HepG2 (cell line): ENCODE measurements around the gene ACRBP. TPM values are rescaled to one million over a fixed set of nuclear protein-coding genes. Genes with fewer than 3 reads are reported as not detected.

Experiments
- ARID4A ChIP-seq: sonication (generic); formaldehyde crosslinking; IDR thresholded peaks from 2 replicates; pipeline ENCODE4 v1.5.0; 2020; ENCODE audit warnings: mild to moderate bottlenecking, missing genetic modification reagents, borderline replicate concordance
- CBFB ChIP-seq: sonication (generic); formaldehyde crosslinking; IDR thresholded peaks from 2 replicates; pipeline ENCODE4 v1.4.0; 2020; ENCODE audit warnings: missing genetic modification reagents
- ERF ChIP-seq: IDR thresholded peaks from 2 replicates; pipeline ENCODE4 v1.6.1; 2018; ENCODE audit warnings: missing biosample characterization, missing genetic modification reagents
- GABPB1 ChIP-seq: IDR thresholded peaks from 2 replicates; pipeline ENCODE4 v1.6.1; 2016; ENCODE audit warnings: mild to moderate bottlenecking, missing genetic modification reagents, moderate library complexity, missing compliant biosample characterization
- HDAC2 ChIP-seq: sonication (generic); formaldehyde crosslinking; IDR thresholded peaks from 2 replicates; pipeline ENCODE4 v1.4.0; 2020; ENCODE audit warnings: missing genetic modification reagents
- KLF6 ChIP-seq: IDR thresholded peaks from 2 replicates; pipeline ENCODE4 v1.8.0; 2016; ENCODE audit warnings: missing biosample characterization, missing genetic modification reagents
- MAFF ChIP-seq: IDR thresholded peaks from 2 replicates; pipeline ENCODE4 v1.6.1; 2011; ENCODE audit warnings: low read depth, low read length, improper control_type of control experiment
- MEF2D ChIP-seq: sonication (generic); formaldehyde crosslinking; IDR thresholded peaks from 2 replicates; pipeline ENCODE4 v1.5.1; 2020; ENCODE audit warnings: mild to moderate bottlenecking, missing genetic modification reagents
- MEIS2 ChIP-seq: sonication (generic); formaldehyde crosslinking; IDR thresholded peaks from 2 replicates; pipeline ENCODE4 v1.9.0; 2021; ENCODE audit warnings: mild to moderate bottlenecking, missing genetic modification reagents
- PHF5A ChIP-seq: IDR thresholded peaks from one replicate; pipeline ENCODE4 v1.6.1; 2018; ENCODE audit warnings: low read depth, missing genetic modification reagents; ENCODE audit not compliant: unreplicated experiment
- SMAD3 ChIP-seq: sonication (generic); formaldehyde crosslinking; IDR thresholded peaks from 2 replicates; pipeline ENCODE4 v1.4.0; 2020; ENCODE audit warnings: missing genetic modification reagents
- SMARCC2 ChIP-seq: fragments of 450-650 bp; IDR thresholded peaks from 2 replicates; pipeline ENCODE4 v1.6.1; 2017; ENCODE audit warnings: antibody characterized with exemption, mild to moderate bottlenecking
- YEATS4 ChIP-seq: sonication (generic); formaldehyde crosslinking; IDR thresholded peaks from 2 replicates; pipeline ENCODE4 v1.4.0; 2020; ENCODE audit warnings: missing genetic modification reagents, borderline replicate concordance
- ZBTB20 ChIP-seq: sonication (generic); formaldehyde crosslinking; IDR thresholded peaks from 2 replicates; pipeline ENCODE4 v1.8.1; 2023; ENCODE audit warnings: missing genetic modification reagents, low read depth, mild to moderate bottlenecking, borderline replicate concordance
- ZNF138 ChIP-seq: sonication (generic); formaldehyde crosslinking; IDR thresholded peaks from 2 replicates; pipeline ENCODE4 v1.5.0; 2020; ENCODE audit warnings: mild to moderate bottlenecking, low read depth, missing genetic modification reagents
- ZNF253 ChIP-seq: sonication (generic); formaldehyde crosslinking; IDR thresholded peaks from 2 replicates; pipeline ENCODE4 v1.8.0; 2022; ENCODE audit warnings: mild to moderate bottlenecking, missing genetic modification reagents, borderline replicate concordance
- ZNF746 ChIP-seq: sonication (generic); formaldehyde crosslinking; IDR thresholded peaks from 2 replicates; pipeline ENCODE4 v1.8.0; 2022; ENCODE audit warnings: mild to moderate bottlenecking, missing genetic modification reagents
- ZNF841 ChIP-seq: sonication (generic); formaldehyde crosslinking; IDR thresholded peaks from 2 replicates; pipeline ENCODE4 v1.8.1; 2023; ENCODE audit warnings: missing genetic modification reagents, borderline replicate concordance
- polyA plus RNA-seq, 8 experiments: library from polyadenylated mRNA; depleted of rRNA in 3 of 8; stranded (reverse) in 7 of 8; unstranded in 1 of 8; fragments of >200 nt; fragmentation: Illumina TruSeq in 4 of 8; extraction: Trizol in 4 of 8; gene quantifications; 2 replicates each; pipeline versions ENCODE4 v1.2.1 to v1.2.3, GENCODE V29; 2011 to 2016; ENCODE audit warnings: low read depth in 4 of 8, missing spikeins in 1 of 8, mixed read lengths in 1 of 8; ENCODE audit not compliant: insufficient read depth in 1 of 8
- total RNA-seq, 5 experiments: library from RNA; depleted of rRNA; stranded (reverse); fragments of >200 nt; fragmentation: Illumina TruSeq; extraction: Trizol; gene quantifications; 2 replicates each; pipeline ENCODE4 v1.2.3, GENCODE V29; 2016; ENCODE audit warnings: low read depth in 1 of 5
- TF ChIP-seq, protein P1 (sequence below), 2 experiments: IDR thresholded peaks; 2 replicates each; pipeline ENCODE4 v1.6.1; 2011 to 2012; ENCODE audit warnings: low read length in 2 of 2, borderline replicate concordance in 1 of 2, low read depth in 1 of 2, mild to moderate bottlenecking in 1 of 2, moderate library complexity in 1 of 2
- TF ChIP-seq, protein P2 (sequence below): IDR thresholded peaks from 2 replicates; pipeline ENCODE4 v1.6.1; 2016; ENCODE audit warnings: mild to moderate bottlenecking

The ACRBP gene
- total and polyA plus RNA-seq, 2 of the 13 experiments (the other 11 are each of a cell fraction or from before 2014, with no cell fraction given), result 0.46 TPM; not detected in 1

DNA sequence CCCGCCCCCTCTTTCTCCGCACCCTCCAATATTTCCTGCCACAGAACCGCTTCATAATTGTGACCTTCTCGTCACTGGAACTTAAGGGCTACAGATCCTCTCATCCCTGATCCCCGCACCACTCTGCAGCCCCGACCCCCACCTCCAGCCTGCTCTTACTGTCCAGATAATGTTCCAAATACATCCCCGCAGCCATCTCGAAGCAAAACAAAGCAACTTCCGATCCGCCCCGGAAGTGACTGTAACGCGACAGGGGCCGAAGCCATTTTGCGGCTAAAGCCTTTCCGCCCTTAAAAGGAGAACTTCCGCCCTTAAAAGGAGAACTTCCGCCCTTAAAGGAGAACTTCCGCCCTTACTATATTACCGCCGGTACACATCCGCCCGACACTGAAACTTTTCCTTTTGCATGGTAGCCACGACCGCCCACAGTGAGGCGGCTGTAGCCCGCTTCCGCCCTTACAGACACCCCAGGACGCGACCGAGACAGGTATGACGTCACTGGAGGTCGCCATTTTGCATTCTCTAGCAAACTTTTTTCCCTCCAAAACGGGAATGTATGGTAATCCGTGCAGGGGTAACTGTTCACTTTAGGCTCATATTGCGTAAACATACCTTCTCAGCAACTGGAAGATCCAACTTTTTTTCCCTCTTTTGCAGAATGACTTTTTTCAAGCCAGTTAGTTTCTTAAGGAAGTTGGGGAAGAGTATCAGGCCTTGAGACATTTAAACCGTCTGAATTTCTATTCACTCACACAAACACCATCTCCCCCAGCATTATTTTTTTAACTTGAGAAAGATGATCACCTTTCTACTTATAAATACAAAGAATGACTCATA lies 15.9 kb upstream of the ACRBP start, which contains the start of gene ING4 (continued):
- peak; percentile 98 for TF ChIP-seq GABPB1
- TF ChIP-seq, protein P1, sequence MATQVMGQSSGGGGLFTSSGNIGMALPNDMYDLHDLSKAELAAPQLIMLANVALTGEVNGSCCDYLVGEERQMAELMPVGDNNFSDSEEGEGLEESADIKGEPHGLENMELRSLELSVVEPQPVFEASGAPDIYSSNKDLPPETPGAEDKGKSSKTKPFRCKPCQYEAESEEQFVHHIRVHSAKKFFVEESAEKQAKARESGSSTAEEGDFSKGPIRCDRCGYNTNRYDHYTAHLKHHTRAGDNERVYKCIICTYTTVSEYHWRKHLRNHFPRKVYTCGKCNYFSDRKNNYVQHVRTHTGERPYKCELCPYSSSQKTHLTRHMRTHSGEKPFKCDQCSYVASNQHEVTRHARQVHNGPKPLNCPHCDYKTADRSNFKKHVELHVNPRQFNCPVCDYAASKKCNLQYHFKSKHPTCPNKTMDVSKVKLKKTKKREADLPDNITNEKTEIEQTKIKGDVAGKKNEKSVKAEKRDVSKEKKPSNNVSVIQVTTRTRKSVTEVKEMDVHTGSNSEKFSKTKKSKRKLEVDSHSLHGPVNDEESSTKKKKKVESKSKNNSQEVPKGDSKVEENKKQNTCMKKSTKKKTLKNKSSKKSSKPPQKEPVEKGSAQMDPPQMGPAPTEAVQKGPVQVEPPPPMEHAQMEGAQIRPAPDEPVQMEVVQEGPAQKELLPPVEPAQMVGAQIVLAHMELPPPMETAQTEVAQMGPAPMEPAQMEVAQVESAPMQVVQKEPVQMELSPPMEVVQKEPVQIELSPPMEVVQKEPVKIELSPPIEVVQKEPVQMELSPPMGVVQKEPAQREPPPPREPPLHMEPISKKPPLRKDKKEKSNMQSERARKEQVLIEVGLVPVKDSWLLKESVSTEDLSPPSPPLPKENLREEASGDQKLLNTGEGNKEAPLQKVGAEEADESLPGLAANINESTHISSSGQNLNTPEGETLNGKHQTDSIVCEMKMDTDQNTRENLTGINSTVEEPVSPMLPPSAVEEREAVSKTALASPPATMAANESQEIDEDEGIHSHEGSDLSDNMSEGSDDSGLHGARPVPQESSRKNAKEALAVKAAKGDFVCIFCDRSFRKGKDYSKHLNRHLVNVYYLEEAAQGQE (IDR thresholded peaks at IDR 0.05; ENCODE audit: borderline replicate concordance in 1 of 2, low read depth in 1 of 2, low read length in 2 of 2), result no peak
- TF ChIP-seq KLF6, result no peak
- peak; percentile 51; the same call in 1 of the 2 replicates for TF ChIP-seq ZNF746 (CRISPR knock-in tag)
- no peak for TF ChIP-seq PHF5A (CRISPR knock-in tag)
- TF ChIP-seq SMARCC2, result 0 out of 2 replicates have a peak, but pooled peaks have one; percentile 16
- 0 out of 2 replicates have a peak, but pooled peaks have one; percentile 77 for TF ChIP-seq SMAD3
- TF ChIP-seq HDAC2, result peak; percentile 69
- no peak for TF ChIP-seq ZNF841 (CRISPR knock-in tag)
- TF ChIP-seq MAFF, result 0 out of 2 replicates have a peak, but pooled peaks have one; percentile 24
- no peak for TF ChIP-seq ZBTB20 (CRISPR knock-in tag)
- peak; percentile 60; the same call in 1 of the 2 replicates for TF ChIP-seq MEF2D (CRISPR knock-in tag)
- peak; percentile 64; the same call in 1 of the 2 replicates for TF ChIP-seq CBFB (CRISPR knock-in tag)
- peak; percentile 96 for TF ChIP-seq ARID4A (CRISPR knock-in tag)
- TF ChIP-seq ERF (CRISPR knock-in tag), result no peak; the same call in none of the 2 replicates
- TF ChIP-seq MEIS2, result no peak
- no peak for TF ChIP-seq ZNF253
- TF ChIP-seq ZNF138, result no peak
- no peak; the same call in 1 of the 2 replicates for TF ChIP-seq YEATS4 (CRISPR knock-in tag)
- TF ChIP-seq, protein P2, sequence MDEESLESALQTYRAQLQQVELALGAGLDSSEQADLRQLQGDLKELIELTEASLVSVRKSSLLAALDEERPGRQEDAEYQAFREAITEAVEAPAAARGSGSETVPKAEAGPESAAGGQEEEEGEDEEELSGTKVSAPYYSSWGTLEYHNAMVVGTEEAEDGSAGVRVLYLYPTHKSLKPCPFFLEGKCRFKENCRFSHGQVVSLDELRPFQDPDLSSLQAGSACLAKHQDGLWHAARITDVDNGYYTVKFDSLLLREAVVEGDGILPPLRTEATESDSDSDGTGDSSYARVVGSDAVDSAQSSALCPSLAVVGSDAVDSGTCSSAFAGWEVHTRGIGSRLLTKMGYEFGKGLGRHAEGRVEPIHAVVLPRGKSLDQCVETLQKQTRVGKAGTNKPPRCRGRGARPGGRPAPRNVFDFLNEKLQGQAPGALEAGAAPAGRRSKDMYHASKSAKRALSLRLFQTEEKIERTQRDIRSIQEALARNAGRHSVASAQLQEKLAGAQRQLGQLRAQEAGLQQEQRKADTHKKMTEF (CRISPR knock-in tag), result peak; percentile 91
